Activated CD8-positive, alpha-beta memory T cell treated with anti-CD3 and anti-CD28 coated beads for 36 hours (primary cell): Measurements from ENCODE around the gene RNF4. TPM values are rescaled to one million over a fixed set of nuclear protein-coding genes. Genes with fewer than 3 reads are reported as not detected.
"Not testable (repeated sequence)": the region's sequence is repeated elsewhere in the genome, so short reads cannot be mapped to it uniquely, and the experiment has no call there.

Source experiments
- CTCF ChIA-PET: fragments of 350-600 bp; sonication (Branson Sonifier 250); formaldehyde crosslinking; loops from one replicate; lab custom pipeline; 2021; ENCODE audit warnings: antibody characterized with exemption; lab: Charles Lee
- POLR2A ChIA-PET: fragments of 350-600 bp; sonication (Branson Sonifier 250); formaldehyde crosslinking; loops from one replicate; lab custom pipeline; 2021; ENCODE audit warnings: antibody characterized with exemption; lab: Charles Lee
- total RNA-seq, 2 experiments: library from RNA; stranded (reverse); gene quantifications; one replicate each; pipeline ENCODE4 v1.2.3, GENCODE V29; 2021

The RNF4 gene
- total RNA-seq, 2 experiments from 2014 or later = 91.9 to 92.1 TPM

DNA sequence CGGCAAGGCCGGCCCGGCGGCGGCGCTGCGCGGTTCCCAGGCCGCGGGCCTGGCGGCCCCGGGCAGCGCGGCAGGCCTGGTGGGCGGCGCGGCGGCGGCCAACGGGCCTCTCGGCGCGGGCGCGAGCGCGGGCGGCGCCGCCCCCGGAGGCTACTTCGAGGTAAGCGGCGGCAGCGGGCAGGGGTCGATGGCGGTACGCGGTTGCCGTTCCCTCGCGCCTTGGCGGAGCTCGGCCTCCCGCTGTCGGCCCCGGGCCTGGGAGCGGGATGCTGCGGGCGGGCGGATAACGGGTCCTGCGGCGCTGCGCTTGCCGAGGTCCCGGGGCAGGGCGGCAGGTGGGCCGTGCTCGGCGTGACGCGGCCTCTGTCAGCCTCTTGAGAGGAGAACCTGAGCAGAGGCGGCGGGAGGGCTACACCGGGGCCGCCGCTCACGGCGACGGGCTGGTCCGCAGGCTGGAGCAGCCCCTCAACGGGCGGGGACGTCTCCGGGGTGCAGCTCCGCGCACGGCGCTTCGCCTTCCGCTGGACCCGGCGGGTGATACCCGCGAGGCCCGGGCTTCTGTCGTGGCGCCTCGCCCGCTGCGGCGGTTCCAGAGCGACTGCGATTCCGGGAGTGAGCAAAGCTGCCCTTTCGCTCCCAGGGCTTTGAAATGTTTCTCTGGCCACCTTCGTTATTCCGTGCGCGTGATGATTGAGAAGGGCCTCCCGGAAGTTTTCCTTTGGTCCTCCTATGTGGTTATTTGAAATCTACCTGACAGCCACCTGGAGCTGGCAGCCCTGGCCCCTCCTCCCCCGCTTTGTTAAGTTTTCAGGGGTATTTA, 68.3 kb downstream of the RNF4 start:
- POLR2A ChIA-PET = interaction anchor here (0.7 to 4.0 kb wide), 2 partner anchors 33 to 68 kb away, joined by 6 to 25 read pairs; partner anchors contain the start of gene RNF4

GRCh38 chr4:2543580-2544191, 74.8 kb downstream of the RNF4 start:
- CTCF ChIA-PET, POLR2A ChIA-PET: not testable (repeated sequence)

More for the DNA sequence above, 68.3 kb downstream of the RNF4 start:
- CTCF ChIA-PET = no interaction called here

DNA sequence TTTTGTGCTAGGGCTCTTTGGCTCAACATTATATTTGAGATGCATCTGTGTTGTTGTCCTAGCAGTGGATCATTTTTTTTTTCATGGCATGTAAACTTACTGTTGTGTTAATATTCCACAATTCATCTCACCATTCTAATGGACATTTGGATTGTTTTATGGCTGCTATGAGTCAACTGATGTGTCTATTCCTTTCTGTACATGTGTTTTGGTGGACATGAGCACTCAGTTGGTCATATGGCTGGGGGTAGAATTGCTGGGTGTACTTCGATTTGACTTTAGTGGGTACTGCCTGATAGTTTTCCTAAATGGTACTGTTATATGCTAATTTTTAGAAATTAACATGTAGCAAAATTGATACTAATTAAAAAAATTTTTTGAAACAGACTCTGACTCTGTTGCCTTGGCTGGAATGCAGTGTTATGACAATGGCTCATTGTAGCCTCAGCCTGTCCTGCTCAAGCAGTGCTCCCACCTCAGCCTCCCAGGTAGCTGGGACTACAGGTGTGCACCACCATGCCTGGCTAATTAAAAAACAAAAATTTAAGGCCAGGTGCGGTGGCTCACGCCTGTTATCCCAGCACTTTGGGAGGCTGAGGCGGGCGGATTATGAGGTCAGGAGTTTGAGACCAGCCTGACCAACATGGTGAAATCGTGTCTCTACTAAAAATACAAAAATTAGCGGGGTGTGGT, 76.6 kb downstream of the RNF4 start:
- ChIA-PET POLR2A (no interaction called here), CTCF (no interaction called here)

DNA sequence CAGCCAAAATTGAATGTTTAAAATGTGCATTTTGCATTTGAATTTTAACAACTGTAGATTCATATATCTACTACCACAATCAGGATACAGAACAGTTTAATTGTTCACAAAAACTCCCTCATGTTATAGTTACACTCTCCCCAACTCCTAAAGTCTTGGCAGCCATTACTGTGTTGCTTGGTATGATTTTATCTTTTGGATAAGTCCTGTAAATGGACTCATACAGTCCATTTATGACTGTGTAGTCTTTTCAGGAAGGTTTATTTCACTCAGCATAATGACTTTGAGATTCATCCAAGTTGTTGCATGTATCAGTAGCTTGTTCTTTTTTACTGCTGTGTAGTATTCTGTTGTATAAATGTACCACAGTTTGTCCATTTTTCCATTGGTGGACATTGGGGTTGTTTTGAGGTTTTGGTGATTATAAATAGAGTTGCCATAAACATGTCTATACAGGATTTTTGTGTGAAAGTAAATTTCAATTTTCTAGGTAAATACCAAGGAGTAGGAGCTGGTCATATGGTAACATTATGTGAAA, 77.4 kb downstream of the RNF4 start:
- CTCF ChIA-PET = no interaction called here
- POLR2A ChIA-PET = interaction anchor here (0.6 kb wide), 2 partner anchors 12 to 117 kb away, joined by 3 read pairs; no protein-coding TSS in a partner anchor

DNA sequence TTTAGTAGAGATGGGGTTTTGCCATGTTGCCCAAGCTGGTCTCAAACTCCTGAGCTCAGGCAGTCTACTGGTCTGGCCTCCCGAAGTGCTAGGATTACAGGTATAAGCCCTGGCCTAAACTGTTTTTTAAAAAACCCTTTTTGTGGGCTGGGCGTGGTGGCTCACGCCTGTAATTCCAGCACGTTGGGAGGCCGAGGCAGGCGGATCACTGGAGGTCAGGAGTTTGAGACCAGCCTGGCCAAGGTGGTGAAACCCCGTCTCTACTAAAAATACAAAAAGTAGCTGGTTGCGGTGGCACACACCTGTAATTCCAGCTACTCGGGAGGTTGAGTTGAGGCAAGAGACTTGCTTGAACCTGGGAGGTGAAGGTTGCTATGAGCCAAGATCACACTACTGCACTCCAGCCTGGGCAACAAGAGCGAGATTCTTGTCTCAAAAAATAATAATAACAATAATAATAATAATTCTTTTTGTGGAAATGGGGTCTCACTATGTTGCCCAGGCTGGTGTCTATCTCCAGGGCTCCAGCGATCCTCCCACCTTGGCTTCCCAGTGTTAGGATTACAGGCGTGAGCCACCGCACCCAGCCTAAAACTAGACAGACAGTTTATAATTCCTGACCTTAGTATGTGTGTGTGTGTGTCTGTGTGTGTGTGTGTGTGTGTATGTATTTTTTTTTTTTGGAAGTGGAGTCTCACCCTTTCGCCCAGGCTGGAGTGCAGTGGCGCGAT, 78.2 kb downstream of the RNF4 start:
- CTCF ChIA-PET = not testable (repeated sequence)
- POLR2A ChIA-PET = interaction anchor here (0.6 kb wide), 1 partner anchor 18 kb away, joined by 12 read pairs; no protein-coding TSS in a partner anchor

DNA sequence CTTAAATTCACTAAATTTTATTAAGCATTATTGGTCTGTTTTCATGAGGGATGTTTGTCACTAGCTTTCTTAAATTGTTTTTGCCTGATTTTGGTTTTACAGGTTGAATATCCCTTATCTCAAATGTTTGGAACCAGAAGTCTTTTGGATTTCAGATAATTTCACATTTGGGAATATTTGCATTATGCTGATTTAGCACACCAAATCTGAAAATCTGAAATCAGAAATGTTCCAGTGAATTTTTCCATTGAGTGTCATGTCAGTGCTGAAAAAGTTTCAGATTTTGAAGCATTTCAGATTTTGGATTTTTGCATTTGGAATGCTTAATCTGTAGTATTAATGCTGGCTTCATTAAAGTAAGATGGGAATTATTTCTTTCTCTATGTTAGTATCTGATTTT, 82.2 kb downstream of the RNF4 start:
- ChIA-PET CTCF (no interaction called here), POLR2A (interaction anchor here (0.8 kb wide), 1 partner anchor 70 kb away, joined by 4 read pairs; no protein-coding TSS in a partner anchor)

GRCh38 chr4:2552806-2553205, 83.9 kb downstream of the RNF4 start:
- CTCF ChIA-PET = no interaction called here
- POLR2A ChIA-PET = interaction anchor here (0.7 to 1.1 kb wide), 2 partner anchors 17 to 20 kb away, joined by 5 to 10 read pairs; partner anchors contain the start of gene FAM193A

- ChIA-PET CTCF (no interaction called here), POLR2A (interaction anchor here (0.5 kb wide), 1 partner anchor 557 kb away, joined by 3 read pairs; no protein-coding TSS in a partner anchor)
Observed at GRCh38 chr4:2558301-2558700, 89.4 kb downstream of the RNF4 start.

DNA sequence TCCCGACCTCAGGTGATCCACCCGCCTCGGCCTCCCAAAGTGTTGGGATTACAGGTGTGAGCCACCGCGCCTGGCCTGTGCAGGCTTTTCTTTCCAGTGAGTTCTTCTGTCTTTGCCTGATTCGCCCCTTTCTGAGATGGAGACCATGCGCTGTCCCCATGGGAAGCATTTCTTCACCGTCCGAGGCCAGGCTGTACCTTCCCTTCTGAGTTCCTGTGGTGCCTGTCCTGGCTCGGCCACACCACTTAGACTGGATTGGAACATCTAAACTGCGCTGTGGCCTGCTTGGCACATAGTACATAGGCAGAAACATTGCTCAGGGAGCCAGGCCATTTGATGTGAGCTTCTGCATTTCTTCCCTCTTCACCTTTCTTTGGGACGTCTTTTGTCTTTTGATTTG, 91.3 kb downstream of the RNF4 start:
- CTCF ChIA-PET = no interaction called here
- POLR2A ChIA-PET = no interaction called here

Other genes starting within 250 kb of the RNF4 start
- 10 to 100 TPM; 22.6 to 25.9 TPM for gene HAUS3, start 227.0 kb upstream of the RNF4 start, total RNA-seq
- 1 to 10 TPM; 1.2 to 2.2 TPM for gene POLN, start 227.0 kb upstream of the RNF4 start, total RNA-seq
- gene MXD4, start 207.0 kb upstream of the RNF4 start, total RNA-seq = 1 to 10 TPM; 3.7 to 5.0 TPM
- 10 to 100 TPM in 1 of 2 experiments, 1 to 10 TPM in 1; 9.6 to 10.3 TPM for gene ZFYVE28, start 50.5 kb upstream of the RNF4 start, total RNA-seq
- gene CFAP99, start 50.2 kb upstream of the RNF4 start, total RNA-seq = not detected
- 10 to 100 TPM; 21.1 to 21.4 TPM for gene FAM193A, start 67.5 kb downstream of the RNF4 start, total RNA-seq